H9 (cell line): ENCODE measurements around the gene CAB39L. TPM values are rescaled to one million over a fixed set of nuclear protein-coding genes. Genes with fewer than 3 reads are reported as not detected.

Experiments
- DNase-seq: peaks from one replicate; pipeline ENCODE4 v3.0.0-alpha.2; 2017
- H2AFZ ChIP-seq: one replicate; pipeline ENCODE4 v1.6.1; 2013; ENCODE audit warnings: mild to moderate bottlenecking, low read length, control low read depth, moderate library complexity
- H2AK5ac ChIP-seq: 2 replicates; pipeline ENCODE4 v1.6.1; 2013; ENCODE audit warnings: low read length, control low read depth, mixed read lengths; ENCODE audit not compliant: insufficient read length
- H2BK120ac ChIP-seq: one replicate; pipeline ENCODE4 v1.6.1; 2013; ENCODE audit warnings: low read depth, mild to moderate bottlenecking, low read length, control low read depth, inconsistent platforms; ENCODE audit not compliant: poor library complexity, severe bottlenecking
- H2BK12ac ChIP-seq: 2 replicates; pipeline ENCODE4 v1.6.1; 2013; ENCODE audit warnings: low read length, control low read depth, mixed read lengths, low read depth; ENCODE audit not compliant: insufficient read length
- H2BK15ac ChIP-seq: 2 replicates; pipeline ENCODE4 v1.6.1; 2013; ENCODE audit warnings: low read depth, low read length, control low read depth
- H2BK20ac ChIP-seq: one replicate; pipeline ENCODE4 v1.6.1; 2013; ENCODE audit warnings: low read depth, mild to moderate bottlenecking, low read length, control low read depth, inconsistent platforms; ENCODE audit not compliant: poor library complexity, severe bottlenecking
- H2BK5ac ChIP-seq: 2 replicates; pipeline ENCODE4 v1.6.1; 2013; ENCODE audit warnings: low read length, control low read depth, mixed read lengths; ENCODE audit not compliant: insufficient read length
- H3K14ac ChIP-seq: 2 replicates; pipeline ENCODE4 v1.6.1; 2013; ENCODE audit warnings: low read length, control low read depth; ENCODE audit not compliant: insufficient read depth
- H3K18ac ChIP-seq: 2 replicates; pipeline ENCODE4 v1.6.1; 2013; ENCODE audit warnings: low read depth, mild to moderate bottlenecking, mixed read lengths, low read length, control low read depth; ENCODE audit not compliant: insufficient read length
- H3K23ac ChIP-seq: 2 replicates; pipeline ENCODE4 v1.6.1; 2013; ENCODE audit warnings: low read length, control low read depth, mixed read lengths, low read depth; ENCODE audit not compliant: insufficient read length
- H3K23me2 ChIP-seq: 2 replicates; pipeline ENCODE4 v1.6.1; 2013; ENCODE audit warnings: low read depth, mild to moderate bottlenecking, mixed read lengths, low read length, control low read depth; ENCODE audit not compliant: insufficient read length, poor library complexity, severe bottlenecking
- H3K27ac ChIP-seq: 2 replicates; pipeline ENCODE4 v1.5.1; 2013; ENCODE audit warnings: low read length, control low read depth, mixed read lengths, low read depth; ENCODE audit not compliant: insufficient read length
- H3K27me3 ChIP-seq: 2 replicates; pipeline ENCODE4 v1.6.1; 2013; ENCODE audit warnings: low read length, control low read depth, inconsistent platforms; ENCODE audit not compliant: insufficient read depth
- H3K4ac ChIP-seq: 2 replicates; pipeline ENCODE4 v1.6.1; 2013; ENCODE audit warnings: low read depth, mild to moderate bottlenecking, control low read depth, inconsistent platforms, low read length, moderate library complexity
- H3K4me1 ChIP-seq: 2 replicates; pipeline ENCODE4 v1.6.1; 2013; ENCODE audit warnings: low read length, control low read depth, inconsistent platforms; ENCODE audit not compliant: insufficient read depth
- H3K4me2 ChIP-seq: 2 replicates; pipeline ENCODE4 v1.6.1; 2013; ENCODE audit warnings: low read length, control low read depth, mixed read lengths; ENCODE audit not compliant: insufficient read length, insufficient read depth
- H3K56ac ChIP-seq: 2 replicates; pipeline ENCODE4 v1.6.1; 2013; ENCODE audit warnings: low read depth, mild to moderate bottlenecking, mixed read lengths, low read length, control low read depth; ENCODE audit not compliant: insufficient read length
- H3K79me1 ChIP-seq: 2 replicates; pipeline ENCODE4 v1.6.1; 2013; ENCODE audit warnings: low read depth, mild to moderate bottlenecking, moderate library complexity, low read length, control low read depth, inconsistent platforms; ENCODE audit not compliant: insufficient read depth, poor library complexity, severe bottlenecking
- H3K79me2 ChIP-seq: 2 replicates; pipeline ENCODE4 v1.6.1; 2013; ENCODE audit warnings: low read length, control low read depth, inconsistent platforms; ENCODE audit not compliant: insufficient read depth
- H3K9ac ChIP-seq: 2 replicates; pipeline ENCODE4 v1.6.1; 2013; ENCODE audit warnings: low read length, control low read depth, mixed read lengths; ENCODE audit not compliant: insufficient read length; ENCODE audit errors: extremely low read depth
- H3K9me3 ChIP-seq: one replicate; pipeline ENCODE4 v1.6.1; 2013; ENCODE audit warnings: low read depth, low read length, inconsistent platforms; ENCODE audit not compliant: control insufficient read depth
- H3T11ph ChIP-seq: one replicate; pipeline ENCODE4 v1.6.1; 2013; ENCODE audit warnings: mild to moderate bottlenecking, low read length, control low read depth, inconsistent platforms
- H4K20me1 ChIP-seq: one replicate; pipeline ENCODE4 v1.6.1; 2013; ENCODE audit not compliant: control insufficient read depth, insufficient read length, insufficient read depth
- H4K5ac ChIP-seq: 2 replicates; pipeline ENCODE4 v1.6.1; 2013; ENCODE audit warnings: low read depth, mild to moderate bottlenecking, mixed read lengths, low read length, control low read depth; ENCODE audit not compliant: insufficient read length
- H4K8ac ChIP-seq: replicated peaks from 2 replicates; pipeline ENCODE4 v1.6.1; 2013; ENCODE audit warnings: low read length, control low read depth, mixed read lengths, low read depth; ENCODE audit not compliant: insufficient read length
- H4K91ac ChIP-seq: 2 replicates; pipeline ENCODE4 v1.6.1; 2013; ENCODE audit warnings: low read depth, mild to moderate bottlenecking, moderate library complexity, mixed read lengths, low read length, control low read depth; ENCODE audit not compliant: insufficient read length
- H3K27ac Mint-ChIP-seq, 3 experiments: 2 replicates in 2 of 3; 3 replicates in 1 of 3; pipeline ENCODE4 v1.8.0; 2020 to 2021; ENCODE audit warnings: mixed read lengths in 3 of 3, mild to moderate bottlenecking in 1 of 3, moderate library complexity in 1 of 3
- H3K27me3 Mint-ChIP-seq: 2 replicates; pipeline ENCODE4 v1.8.0; 2021; ENCODE audit warnings: low read depth, mild to moderate bottlenecking, moderate library complexity, mixed read lengths
- H3K36me3 Mint-ChIP-seq, 3 experiments: 2 replicates in 2 of 3; 3 replicates in 1 of 3; pipeline ENCODE4 v1.8.0; 2020 to 2021; ENCODE audit warnings: low read depth in 3 of 3, mixed read lengths in 3 of 3; ENCODE audit not compliant: insufficient read depth in 1 of 3
- H3K4me1 Mint-ChIP-seq, 2 experiments: 2 replicates each; pipeline ENCODE4 v1.8.0; 2020; ENCODE audit warnings: mixed read lengths in 2 of 2
- H3K4me3 Mint-ChIP-seq, 2 experiments: 2 replicates in 1 of 2; 3 replicates in 1 of 2; pipeline ENCODE4 v1.8.0; 2020 to 2021; ENCODE audit warnings: mild to moderate bottlenecking in 2 of 2, mixed read lengths in 2 of 2, moderate library complexity in 1 of 2
- H3K9me3 Mint-ChIP-seq, 2 experiments: 2 replicates in 1 of 2; 3 replicates in 1 of 2; pipeline ENCODE4 v1.8.0; 2020; ENCODE audit warnings: mild to moderate bottlenecking in 2 of 2, mixed read lengths in 2 of 2, moderate library complexity in 1 of 2
- CTCF ChIP-seq: fragments of 200-600 bp; sonication (generic); conservative IDR thresholded peaks from 3 replicates; pipeline ENCODE4 v1.8.0; 2021; ENCODE audit warnings: antibody characterized with exemption, mild to moderate bottlenecking
- WGBS: extraction: QIAGEN DNeasy Blood & Tissue Kit; methylation state at CpG from one replicate; pipeline ENCODE4 v1.1.7; 2013; ENCODE audit warnings: missing lambda C conversion rate, low lambda C conversion rate, mixed read lengths; ENCODE audit not compliant: insufficient read length; ENCODE audit errors: extremely low coverage; 5-methylcytosine and 5-hydroxymethylcytosine counted together
- total RNA-seq: library from RNA; stranded (reverse); gene quantifications from 2 replicates; pipeline ENCODE4 v1.2.1, GENCODE V29; 2021

The CAB39L gene
- total RNA-seq, 1 experiment from 2014 or later: 6.0 TPM

- no peak overlapping the region for H2BK20ac ChIP-seq
- H4K8ac ChIP-seq: no peak overlapping the region
- H4K5ac ChIP-seq: no peak overlapping the region
- H3T11ph ChIP-seq: no peak overlapping the region
- H3K27me3 Mint-ChIP-seq: peaks cover 10% of the 10 kb centered on the region
- no peak overlapping the region for H3K4me3 Mint-ChIP-seq
- H3K4me1 ChIP-seq: peaks cover 3% of the 10 kb centered on the region; the same call in 1 of the 2 replicates
- no peaks in the 10 kb centered on the region for H4K20me1 ChIP-seq
- DNase-seq: no peak
- no peak for TF ChIP-seq CTCF
- H4K91ac ChIP-seq: no peak overlapping the region
- H2AK5ac ChIP-seq: no peak overlapping the region
- no peak overlapping the region for H2BK120ac ChIP-seq
- H3K9me3 Mint-ChIP-seq: no peaks in the 10 kb centered on the region
- no peaks in the 10 kb centered on the region for H3K9me3 ChIP-seq
- WGBS: no CpG with 5 or more reads among the region's 1 CpG
- H3K79me2 ChIP-seq: no peaks in the 10 kb centered on the region
- H3K4ac ChIP-seq: no peak overlapping the region
- H3K56ac ChIP-seq: no peak overlapping the region
- H3K27me3 ChIP-seq: peaks cover 3% of the 10 kb centered on the region; the same call in 1 of the 2 replicates
- H3K4me2 ChIP-seq: no peak overlapping the region
- no peaks in the 10 kb centered on the region for H3K79me1 ChIP-seq
- no peak overlapping the region for H3K9ac ChIP-seq
- H3K23ac ChIP-seq: no peak overlapping the region
- H3K18ac ChIP-seq: no peak overlapping the region
- H2BK15ac ChIP-seq: no peak overlapping the region
- no peak overlapping the region for H2AFZ ChIP-seq
- H3K14ac ChIP-seq: no peak overlapping the region
- H3K36me3 Mint-ChIP-seq: no peaks in the 10 kb centered on the region
- no peak overlapping the region for H3K27ac ChIP-seq
- H2BK12ac ChIP-seq: no peak overlapping the region
- H2BK5ac ChIP-seq: no peak overlapping the region
- no peaks in the 10 kb centered on the region for H3K23me2 ChIP-seq
- no peak overlapping the region for H3K27ac Mint-ChIP-seq
- H3K4me1 Mint-ChIP-seq: peaks cover 16 to 18% of the 10 kb centered on the region in 2 experiments
Observed at GRCh38 chr13:49418206-49418605, 25.7 kb downstream of the CAB39L start.
